ENCODE data around the gene PRSS38. TPM values are rescaled to one million over a fixed set of nuclear protein-coding genes. Genes with fewer than 3 reads are reported as not detected.

Gene PRSS38
- total and polyA plus RNA-seq, 4 donors = not detected

- Histone ChIP-seq H3K4me1 (ENCODE audit: control insufficient read depth in 1 of 2, insufficient read depth in 2 of 2, low read length in 2 of 2) (no peaks in the 10 kb centered on the region), H3K4me3 (ENCODE audit: low read length in 2 of 2) (no peak overlapping the region), H3K9me3 (ENCODE audit: control insufficient read depth, low read length) (peaks cover 1% of the 10 kb centered on the region), H3K27ac (ENCODE audit: low read depth in 1 of 2, low read length in 2 of 2) (no peak overlapping the region), H3K27me3 (ENCODE audit: control insufficient read depth in 1 of 2, insufficient read depth in 2 of 2, low read length in 1 of 2) (no peaks in the 10 kb centered on the region), H3K36me3 (ENCODE audit: control insufficient read depth in 1 of 2, insufficient read depth in 2 of 2, low read length in 1 of 2) (no peaks in the 10 kb centered on the region)
- WGBS, 2 donors = 72 to 73% methylated on average over 1 of the region's 1 CpG
- DNase-seq = no peak
- no peak for ATAC-seq (ENCODE audit: low FRiP score)
- intact Hi-C loops (cut with DNase I) = no loop called here
Measured at GRCh38 chr1:227808566-227808965, 6.9 kb upstream of the PRSS38 start.

DNA sequence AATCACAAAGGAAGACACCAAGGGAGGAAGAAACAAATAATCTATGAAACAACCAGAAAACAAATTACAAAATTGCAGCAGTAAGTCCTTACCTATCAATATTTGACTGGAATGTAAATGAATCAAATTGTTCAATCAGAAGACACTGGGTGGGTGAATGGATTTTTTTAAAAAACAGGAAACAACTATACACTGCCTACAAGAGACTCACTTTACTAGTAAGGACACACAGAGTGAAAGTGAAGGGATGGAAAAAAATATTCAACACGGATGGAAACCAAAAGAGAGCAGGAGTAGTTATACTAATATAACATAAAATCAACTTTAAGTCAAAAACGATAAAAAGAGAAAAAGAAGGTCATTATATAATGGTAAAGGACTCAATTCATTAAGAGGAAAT is 6.4 kb upstream of the PRSS38 start:
- WGBS, 2 donors = 83 to 85% methylated on average over 2 of the region's 2 CpGs
- DNase-seq = no peak
- intact Hi-C loops (cut with DNase I) = no loop called here
- Histone ChIP-seq H3K36me3 (ENCODE audit: control insufficient read depth in 1 of 2, insufficient read depth in 2 of 2, low read length in 1 of 2) (no peaks in the 10 kb centered on the region), H3K4me3 (ENCODE audit: low read length in 2 of 2) (no peak overlapping the region), H3K4me1 (ENCODE audit: control insufficient read depth in 1 of 2, insufficient read depth in 2 of 2, low read length in 2 of 2) (no peaks in the 10 kb centered on the region), H3K9me3 (ENCODE audit: control insufficient read depth, low read length) (peaks cover 4% of the 10 kb centered on the region), H3K27me3 (ENCODE audit: control insufficient read depth in 1 of 2, insufficient read depth in 2 of 2, low read length in 1 of 2) (no peaks in the 10 kb centered on the region), H3K27ac (ENCODE audit: low read depth in 1 of 2, low read length in 2 of 2) (no peak overlapping the region)
- ATAC-seq (ENCODE audit: low FRiP score) = no peak

GRCh38 chr1:227813962-227814361 is 1.5 kb upstream of the PRSS38 start:
- whole genome bisulfite sequencing, 2 donors = 93 to 97% methylated on average over 2 of the region's 2 CpGs
- DNase-seq = no peak
- intact Hi-C loops (cut with DNase I) = no loop called here
- H3K4me3 ChIP-seq (ENCODE audit: low read length in 2 of 2) = no peak overlapping the region
- H3K27ac ChIP-seq (ENCODE audit: low read depth in 1 of 2, low read length in 2 of 2) = no peak overlapping the region
- H3K4me1 ChIP-seq (ENCODE audit: control insufficient read depth in 1 of 2, insufficient read depth in 2 of 2, low read length in 2 of 2) = no peaks in the 10 kb centered on the region
- no peak for ATAC-seq (ENCODE audit: low FRiP score)
- no peaks in the 10 kb centered on the region for H3K36me3 ChIP-seq (ENCODE audit: control insufficient read depth in 1 of 2, insufficient read depth in 2 of 2, low read length in 1 of 2)
- H3K27me3 ChIP-seq (ENCODE audit: control insufficient read depth in 1 of 2, insufficient read depth in 2 of 2, low read length in 1 of 2) = no peaks in the 10 kb centered on the region
- H3K9me3 ChIP-seq (ENCODE audit: control insufficient read depth, low read length) = peaks cover 4% of the 10 kb centered on the region

- no peaks in the 10 kb centered on the region for H3K4me1 ChIP-seq (ENCODE audit: control insufficient read depth in 1 of 2, insufficient read depth in 2 of 2, low read length in 2 of 2)
- H3K27ac ChIP-seq (ENCODE audit: low read depth in 1 of 2, low read length in 2 of 2) = no peak overlapping the region
- ATAC-seq (ENCODE audit: low FRiP score) (no peak), DNase-seq (no peak)
- no peak overlapping the region for H3K4me3 ChIP-seq (ENCODE audit: low read length in 2 of 2)
- 89 to 93% methylated on average over 16 of the region's 16 CpGs for WGBS, 2 donors
- peaks cover 4% of the 10 kb centered on the region for H3K9me3 ChIP-seq (ENCODE audit: control insufficient read depth, low read length)
- intact Hi-C loops (cut with DNase I) = no loop called here
- no peaks in the 10 kb centered on the region for H3K27me3 ChIP-seq (ENCODE audit: control insufficient read depth in 1 of 2, insufficient read depth in 2 of 2, low read length in 1 of 2)
- no peaks in the 10 kb centered on the region for H3K36me3 ChIP-seq (ENCODE audit: control insufficient read depth in 1 of 2, insufficient read depth in 2 of 2, low read length in 1 of 2)
Measured at GRCh38 chr1:227816750-227817446, 1.4 kb downstream of the PRSS38 start.

- DNase-seq (no peak), ATAC-seq (ENCODE audit: low FRiP score) (no peak)
- no peaks in the 10 kb centered on the region for H3K27me3 ChIP-seq (ENCODE audit: control insufficient read depth in 1 of 2, insufficient read depth in 2 of 2, low read length in 1 of 2)
- no peak overlapping the region for H3K27ac ChIP-seq (ENCODE audit: low read depth in 1 of 2, low read length in 2 of 2)
- H3K4me1 ChIP-seq (ENCODE audit: control insufficient read depth in 1 of 2, insufficient read depth in 2 of 2, low read length in 2 of 2) = no peaks in the 10 kb centered on the region
- H3K9me3 ChIP-seq (ENCODE audit: control insufficient read depth, low read length) = peaks cover 1% of the 10 kb centered on the region
- 87 to 89% methylated on average over 1 of the region's 1 CpG for WGBS, 2 donors
- intact Hi-C loops (cut with DNase I) = no loop called here
- H3K4me3 ChIP-seq (ENCODE audit: low read length in 2 of 2) = no peak overlapping the region
- H3K36me3 ChIP-seq (ENCODE audit: control insufficient read depth in 1 of 2, insufficient read depth in 2 of 2, low read length in 1 of 2) = no peaks in the 10 kb centered on the region
Measured at GRCh38 chr1:227823537-227823936, 8.1 kb downstream of the PRSS38 start.

DNA sequence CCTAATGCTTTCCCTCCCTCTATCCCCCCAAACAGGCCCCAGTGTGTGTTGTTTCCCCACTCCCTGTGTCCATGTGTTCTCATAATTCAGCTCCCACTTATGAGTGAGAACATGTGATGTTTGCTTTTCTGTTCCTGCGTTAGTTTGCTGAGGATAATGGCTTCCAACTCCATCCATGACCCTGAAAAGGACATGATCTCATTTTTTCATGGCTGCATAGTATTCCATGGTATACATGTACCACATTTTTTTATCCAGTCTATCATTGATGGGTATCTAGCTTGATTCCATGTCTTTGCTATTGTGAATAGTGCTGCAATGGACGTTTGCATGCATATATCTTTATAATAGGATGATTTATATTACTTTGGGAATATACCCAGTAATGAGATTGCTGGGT is 8.7 kb downstream of the PRSS38 start:
- H3K27ac ChIP-seq (ENCODE audit: low read depth in 1 of 2, low read length in 2 of 2) = no peak overlapping the region
- no peaks in the 10 kb centered on the region for H3K36me3 ChIP-seq (ENCODE audit: control insufficient read depth in 1 of 2, insufficient read depth in 2 of 2, low read length in 1 of 2)
- ATAC-seq (ENCODE audit: low FRiP score) (no peak), DNase-seq (no peak)
- WGBS, 2 donors = 41% methylated on average over 2 of the region's 2 CpGs
- no peak overlapping the region for H3K4me3 ChIP-seq (ENCODE audit: low read length in 2 of 2)
- H3K4me1 ChIP-seq (ENCODE audit: control insufficient read depth in 1 of 2, insufficient read depth in 2 of 2, low read length in 2 of 2) = no peaks in the 10 kb centered on the region
- H3K27me3 ChIP-seq (ENCODE audit: control insufficient read depth in 1 of 2, insufficient read depth in 2 of 2, low read length in 1 of 2) = no peaks in the 10 kb centered on the region
- H3K9me3 ChIP-seq (ENCODE audit: control insufficient read depth, low read length) = peaks cover 4% of the 10 kb centered on the region
- intact Hi-C loops (cut with DNase I) = no loop called here

- H3K9me3 ChIP-seq (ENCODE audit: control insufficient read depth, low read length) = peaks cover 4% of the 10 kb centered on the region
- no peak overlapping the region for H3K4me3 ChIP-seq (ENCODE audit: low read length in 2 of 2)
- no peak overlapping the region for H3K27ac ChIP-seq (ENCODE audit: low read depth in 1 of 2, low read length in 2 of 2)
- intact Hi-C loops (cut with DNase I) = no loop called here
- no peaks in the 10 kb centered on the region for H3K36me3 ChIP-seq (ENCODE audit: control insufficient read depth in 1 of 2, insufficient read depth in 2 of 2, low read length in 1 of 2)
- no peak for ATAC-seq (ENCODE audit: low FRiP score)
- no peak for DNase-seq
- no peaks in the 10 kb centered on the region for H3K4me1 ChIP-seq (ENCODE audit: control insufficient read depth in 1 of 2, insufficient read depth in 2 of 2, low read length in 2 of 2)
- no peaks in the 10 kb centered on the region for H3K27me3 ChIP-seq (ENCODE audit: control insufficient read depth in 1 of 2, insufficient read depth in 2 of 2, low read length in 1 of 2)
- WGBS, 2 donors = 80 to 83% methylated on average over 3 of the region's 3 CpGs
Measured at GRCh38 chr1:227828786-227829185, 13.3 kb downstream of the PRSS38 start.

GRCh38 chr1:227838181-227838580 is 22.7 kb downstream of the PRSS38 start:
- ATAC-seq (ENCODE audit: low FRiP score) = no peak
- Histone ChIP-seq H3K36me3 (ENCODE audit: control insufficient read depth in 1 of 2, insufficient read depth in 2 of 2, low read length in 1 of 2) (no peaks in the 10 kb centered on the region), H3K9me3 (ENCODE audit: control insufficient read depth, low read length) (no peaks in the 10 kb centered on the region), H3K4me3 (ENCODE audit: low read length in 2 of 2) (no peak overlapping the region), H3K27me3 (ENCODE audit: control insufficient read depth in 1 of 2, insufficient read depth in 2 of 2, low read length in 1 of 2) (no peaks in the 10 kb centered on the region), H3K4me1 (ENCODE audit: control insufficient read depth in 1 of 2, insufficient read depth in 2 of 2, low read length in 2 of 2) (no peaks in the 10 kb centered on the region), H3K27ac (ENCODE audit: low read depth in 1 of 2, low read length in 2 of 2) (no peak overlapping the region)
- 84 to 88% methylated on average over 7 of the region's 7 CpGs for WGBS, 2 donors
- intact Hi-C loops (cut with DNase I) = no loop called here
- no peak for DNase-seq

DNA sequence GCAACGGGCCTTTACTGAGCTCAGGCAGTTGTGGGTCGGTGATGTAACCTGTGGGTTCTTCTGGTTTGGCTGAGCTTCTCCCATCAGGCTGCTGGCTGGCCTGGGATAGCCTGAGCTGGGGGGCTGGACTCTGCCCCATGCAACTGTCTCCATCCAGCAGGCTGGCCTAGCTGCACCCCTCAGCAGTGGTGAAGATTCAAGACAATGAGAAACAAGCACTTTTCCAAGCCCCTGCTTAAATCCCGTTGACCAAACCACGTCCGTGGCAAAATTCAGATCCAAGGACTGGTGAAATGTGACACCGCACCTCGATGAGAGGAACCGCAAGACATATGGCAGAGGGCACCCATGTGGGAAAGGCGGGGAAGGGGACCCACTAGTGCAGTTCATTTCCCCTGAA is 25.6 kb downstream of the PRSS38 start:
- Histone ChIP-seq H3K36me3 (ENCODE audit: control insufficient read depth in 1 of 2, insufficient read depth in 2 of 2, low read length in 1 of 2) (no peaks in the 10 kb centered on the region), H3K27ac (ENCODE audit: low read depth in 1 of 2, low read length in 2 of 2) (no peak overlapping the region), H3K9me3 (ENCODE audit: control insufficient read depth, low read length) (no peaks in the 10 kb centered on the region), H3K4me3 (ENCODE audit: low read length in 2 of 2) (no peak overlapping the region), H3K4me1 (ENCODE audit: control insufficient read depth in 1 of 2, insufficient read depth in 2 of 2, low read length in 2 of 2) (no peaks in the 10 kb centered on the region), H3K27me3 (ENCODE audit: control insufficient read depth in 1 of 2, insufficient read depth in 2 of 2, low read length in 1 of 2) (no peaks in the 10 kb centered on the region)
- WGBS, 2 donors = 64 to 69% methylated on average over 9 of the region's 9 CpGs
- ATAC-seq (ENCODE audit: low FRiP score) (no peak), DNase-seq (no peak)
- intact Hi-C loops (cut with DNase I) = loop anchor here in 1 of 2 donors (5.0 kb wide), 1 partner anchor 466 kb away; no protein-coding TSS in a partner anchor

Data from aorta (tissue), 5 donors.